ENCODE results near the gene CCPG1. TPM values are rescaled to one million over a fixed set of nuclear protein-coding genes. Genes with fewer than 3 reads are reported as not detected.

CCPG1 gene
- total RNA-seq, 2 donors from 2014 or later: 64.3 to 71.9 TPM

GRCh38 chr15:55381595-55381994 lies 26.6 kb downstream of the CCPG1 start:
- H3K36me3 ChIP-seq (replicated peaks in 1 of 2; ENCODE audit: insufficient read depth in 1 of 2, low read depth in 2 of 2): peaks cover 7 to 17% of the 10 kb centered on the region in 2 donors
- intact Hi-C loops (cut with DNase I): no loop called here

DNA sequence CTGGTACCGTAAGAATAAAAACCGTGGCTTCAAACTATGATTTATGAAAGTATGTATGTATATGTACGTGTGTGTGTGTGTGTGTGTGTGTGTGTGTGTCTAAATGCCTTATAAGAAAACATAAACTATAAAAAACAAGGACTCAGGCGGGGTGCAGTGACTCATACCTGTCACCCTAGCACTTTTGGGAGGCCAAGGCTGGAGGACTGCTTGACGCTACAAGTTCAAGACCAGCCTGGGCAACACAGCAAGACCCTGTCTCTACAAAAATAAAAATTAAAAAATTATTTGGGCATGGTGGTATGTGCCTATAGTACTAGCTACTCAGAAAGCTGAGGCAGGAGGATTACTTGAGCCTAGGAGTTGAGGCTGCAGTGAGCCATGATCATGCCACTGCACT lies 29.1 kb downstream of the CCPG1 start:
- 76 to 91% methylated on average over 5 of the region's 5 CpGs for WGBS, 2 donors
- no peak for TF ChIP-seq POLR2A (IDR thresholded peaks at IDR 0.05)
- TF ChIP-seq CTCF (IDR thresholded peaks at IDR 0.05): no peak
- no peak overlapping the region for H3K4me3 ChIP-seq
- DNase-seq (no peak), ATAC-seq (no peak)
- no peak overlapping the region for H3K27ac ChIP-seq
- no peaks in the 10 kb centered on the region for H3K9me3 ChIP-seq
- H3K27me3 ChIP-seq: no peaks in the 10 kb centered on the region
- H3K36me3 ChIP-seq (replicated peaks in 1 of 2; ENCODE audit: insufficient read depth in 1 of 2, low read depth in 2 of 2): peaks cover 0 to 18% of the 10 kb centered on the region in 2 donors
- intact Hi-C loops (cut with DNase I): no loop called here
- no peaks in the 10 kb centered on the region for H3K4me1 ChIP-seq

More at GRCh38 chr15:55381595-55381994, 26.6 kb downstream of the CCPG1 start:
- Histone ChIP-seq H3K4me1 (no peaks in the 10 kb centered on the region), H3K9me3 (no peaks in the 10 kb centered on the region), H3K27ac (no peak overlapping the region), H3K27me3 (no peaks in the 10 kb centered on the region), H3K4me3 (no peak overlapping the region)
- TF ChIP-seq CTCF (IDR thresholded peaks at IDR 0.05) (no peak), POLR2A (IDR thresholded peaks at IDR 0.05) (no peak)
- ATAC-seq (no peak), DNase-seq (no peak)

GRCh38 chr15:55372701-55373440 lies 35.3 kb downstream of the CCPG1 start:
- WGBS, 2 donors: 48 to 59% methylated on average over 3 of the region's 3 CpGs
- Histone ChIP-seq H3K4me1 (peaks cover 6% of the 10 kb centered on the region), H3K9me3 (no peaks in the 10 kb centered on the region), H3K27ac (peak overlapping the region in 2 of 4 donors; percentile 0 to 16), H3K4me3 (no peak overlapping the region), H3K36me3 (replicated peaks in 1 of 2; ENCODE audit: insufficient read depth in 1 of 2, low read depth in 2 of 2) (peaks cover 0 to 22% of the 10 kb centered on the region in 2 donors), H3K27me3 (no peaks in the 10 kb centered on the region)
- intact Hi-C loops (cut with DNase I): no loop called here
- ATAC-seq (no peak), DNase-seq (no peak)
- TF ChIP-seq CTCF (IDR thresholded peaks at IDR 0.05) (no peak), POLR2A (IDR thresholded peaks at IDR 0.05) (no peak)

GRCh38 chr15:55366981-55367380 lies 41.2 kb downstream of the CCPG1 start:
- intact Hi-C loops (cut with DNase I): no loop called here
- ATAC-seq: no peak
- Histone ChIP-seq H3K27ac (no peak overlapping the region), H3K36me3 (replicated peaks in 1 of 2; ENCODE audit: insufficient read depth in 1 of 2, low read depth in 2 of 2) (peaks cover 3 to 10% of the 10 kb centered on the region in 2 donors), H3K9me3 (no peaks in the 10 kb centered on the region), H3K27me3 (no peaks in the 10 kb centered on the region), H3K4me1 (no peaks in the 10 kb centered on the region), H3K4me3 (no peak overlapping the region)
- no peak for DNase-seq
- TF ChIP-seq CTCF (IDR thresholded peaks at IDR 0.05): no peak
- no peak for TF ChIP-seq POLR2A (IDR thresholded peaks at IDR 0.05)
- 74 to 97% methylated on average over 1 of the region's 1 CpG for whole genome bisulfite sequencing, 2 donors

- 95 to 100% methylated on average over 2 of the region's 2 CpGs for WGBS, 2 donors
- intact Hi-C loops (cut with DNase I): no loop called here
- H3K36me3 ChIP-seq (replicated peaks in 1 of 2; ENCODE audit: insufficient read depth in 1 of 2, low read depth in 2 of 2): peaks cover 3 to 6% of the 10 kb centered on the region in 2 donors
Measured at GRCh38 chr15:55362641-55363040, 45.5 kb downstream of the CCPG1 start.

More at GRCh38 chr15:55362641-55363040, 45.5 kb downstream of the CCPG1 start:
- Histone ChIP-seq H3K27me3 (no peaks in the 10 kb centered on the region), H3K4me3 (no peak overlapping the region), H3K9me3 (no peaks in the 10 kb centered on the region), H3K27ac (no peak overlapping the region), H3K4me1 (no peaks in the 10 kb centered on the region)
- no peak for TF ChIP-seq POLR2A (IDR thresholded peaks at IDR 0.05)
- TF ChIP-seq CTCF (IDR thresholded peaks at IDR 0.05): no peak
- no peak for ATAC-seq
- no peak for DNase-seq
